ENCODE results near the gene CDK6. TPM values are rescaled to one million over a fixed set of nuclear protein-coding genes. Genes with fewer than 3 reads are reported as not detected.

The CDK6 gene
- total RNA-seq, 2 experiments from 2014 or later: 103 to 106 TPM

GRCh38 chr7:92720604-92721350 is 115.6 kb downstream of the CDK6 start:
- H3K9me3 Mint-ChIP-seq: no peaks in the 10 kb centered on the region
- H3K27me3 Mint-ChIP-seq: no peaks in the 10 kb centered on the region
- DNase-seq: no peak
- peaks cover 63% of the 10 kb centered on the region for H3K36me3 Mint-ChIP-seq
- H3K4me3 Mint-ChIP-seq: no peak overlapping the region
- H3K27ac Mint-ChIP-seq: no peak overlapping the region
- H3K4me1 Mint-ChIP-seq: peaks cover 30% of the 10 kb centered on the region

DNA sequence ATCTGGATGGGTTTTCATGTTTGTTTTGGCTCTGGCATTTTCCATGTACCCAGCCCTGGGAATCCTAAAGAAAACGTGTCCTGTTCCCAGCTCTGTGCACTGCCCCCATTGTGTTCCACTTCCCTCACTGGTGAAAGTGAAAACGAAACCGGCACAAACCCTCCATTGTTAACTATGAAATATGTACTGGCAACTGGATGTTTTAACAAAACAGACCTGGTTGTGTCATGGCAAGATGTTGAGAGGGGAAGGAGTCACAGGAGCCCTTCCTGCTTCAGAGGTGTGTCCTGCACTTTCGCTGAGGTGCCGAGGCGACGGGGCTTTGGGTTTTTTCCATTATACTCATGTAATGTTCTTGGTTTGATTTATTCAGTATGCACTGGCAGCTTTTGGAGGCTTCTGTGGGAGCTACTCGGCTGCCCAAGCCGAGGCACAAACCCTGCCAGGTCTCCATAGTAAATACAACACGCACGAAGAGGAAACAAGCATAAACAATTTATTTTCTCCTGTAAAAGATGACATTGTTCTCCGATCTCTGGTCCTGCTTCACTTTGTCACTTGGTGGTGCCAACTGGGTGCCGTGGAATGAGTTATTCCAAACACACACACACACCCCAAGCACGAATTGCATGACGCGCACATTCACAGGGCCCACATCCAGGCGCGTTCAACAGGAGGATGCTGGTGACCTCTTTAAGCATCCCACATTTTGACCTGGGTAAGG is 118.2 kb downstream of the CDK6 start:
- Mint-ChIP-seq H3K36me3 (peaks cover 61% of the 10 kb centered on the region), H3K27ac (peak overlapping the region; percentile 93), H3K27me3 (no peaks in the 10 kb centered on the region), H3K4me1 (peaks cover 33% of the 10 kb centered on the region), H3K4me3 (peak overlapping the region; percentile 79), H3K9me3 (no peaks in the 10 kb centered on the region)
- DNase-seq: peak; percentile 66

- peak overlapping the region; percentile 79 for H3K4me3 Mint-ChIP-seq
- peaks cover 33% of the 10 kb centered on the region for H3K4me1 Mint-ChIP-seq
- H3K27me3 Mint-ChIP-seq: no peaks in the 10 kb centered on the region
- peak overlapping the region; percentile 93 for H3K27ac Mint-ChIP-seq
- peaks cover 61% of the 10 kb centered on the region for H3K36me3 Mint-ChIP-seq
- DNase-seq: no peak
- no peaks in the 10 kb centered on the region for H3K9me3 Mint-ChIP-seq
These were observed 118.8 kb downstream of the CDK6 start for GRCh38 chr7:92717623-92717992.

GRCh38 chr7:92716825-92717580 is 119.4 kb downstream of the CDK6 start:
- peak overlapping the region; percentile 23 for H3K27ac Mint-ChIP-seq
- no peak for DNase-seq
- H3K4me1 Mint-ChIP-seq: peaks cover 30% of the 10 kb centered on the region
- H3K36me3 Mint-ChIP-seq: peaks cover 55% of the 10 kb centered on the region
- no peaks in the 10 kb centered on the region for H3K9me3 Mint-ChIP-seq
- H3K4me3 Mint-ChIP-seq: no peak overlapping the region
- no peaks in the 10 kb centered on the region for H3K27me3 Mint-ChIP-seq

GRCh38 chr7:92715963-92716362 is 120.4 kb downstream of the CDK6 start:
- H3K27me3 Mint-ChIP-seq: no peaks in the 10 kb centered on the region
- no peaks in the 10 kb centered on the region for H3K9me3 Mint-ChIP-seq
- no peak for DNase-seq
- H3K4me1 Mint-ChIP-seq: peaks cover 30% of the 10 kb centered on the region
- H3K4me3 Mint-ChIP-seq: no peak overlapping the region
- no peak overlapping the region for H3K27ac Mint-ChIP-seq
- peaks cover 49% of the 10 kb centered on the region for H3K36me3 Mint-ChIP-seq

DNA sequence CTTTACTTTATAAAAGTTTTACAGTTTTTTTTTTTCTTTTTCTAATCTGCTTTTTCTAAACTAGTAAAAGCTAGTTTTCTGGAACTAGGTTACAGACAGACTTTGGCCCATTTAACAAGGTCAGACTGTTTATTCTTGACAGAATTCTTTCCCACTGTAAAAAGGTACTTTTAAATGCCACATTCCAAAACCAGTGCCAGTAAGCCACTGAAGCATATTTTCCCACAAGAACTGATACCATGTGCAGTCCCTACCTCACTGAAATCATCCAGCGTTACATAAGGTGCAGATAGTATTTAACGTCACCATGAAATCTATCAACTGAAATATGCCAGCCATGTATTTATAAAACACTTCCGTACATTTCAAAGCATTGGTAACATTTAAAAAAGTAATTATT is 121.6 kb downstream of the CDK6 start:
- H3K4me3 Mint-ChIP-seq: no peak overlapping the region
- no peaks in the 10 kb centered on the region for H3K27me3 Mint-ChIP-seq
- peaks cover 29% of the 10 kb centered on the region for H3K4me1 Mint-ChIP-seq

GRCh38 chr7:92714280-92714679 is 122.1 kb downstream of the CDK6 start:
- H3K4me1 Mint-ChIP-seq: peaks cover 27% of the 10 kb centered on the region
- no peaks in the 10 kb centered on the region for H3K9me3 Mint-ChIP-seq
- H3K4me3 Mint-ChIP-seq: no peak overlapping the region
- DNase-seq: no peak
- no peak overlapping the region for H3K27ac Mint-ChIP-seq
- no peaks in the 10 kb centered on the region for H3K27me3 Mint-ChIP-seq
- peaks cover 45% of the 10 kb centered on the region for H3K36me3 Mint-ChIP-seq

More for the DNA sequence above, 121.6 kb downstream of the CDK6 start:
- Mint-ChIP-seq H3K27ac (no peak overlapping the region), H3K36me3 (peaks cover 47% of the 10 kb centered on the region), H3K9me3 (no peaks in the 10 kb centered on the region)
- no peak for DNase-seq

- Mint-ChIP-seq H3K36me3 (peaks cover 41% of the 10 kb centered on the region), H3K4me3 (no peak overlapping the region), H3K4me1 (peaks cover 47% of the 10 kb centered on the region), H3K27me3 (no peaks in the 10 kb centered on the region), H3K9me3 (peaks cover 4% of the 10 kb centered on the region), H3K27ac (no peak overlapping the region)
- no peak for DNase-seq
These were observed 126.5 kb downstream of the CDK6 start for GRCh38 chr7:92709912-92710311.

DNA sequence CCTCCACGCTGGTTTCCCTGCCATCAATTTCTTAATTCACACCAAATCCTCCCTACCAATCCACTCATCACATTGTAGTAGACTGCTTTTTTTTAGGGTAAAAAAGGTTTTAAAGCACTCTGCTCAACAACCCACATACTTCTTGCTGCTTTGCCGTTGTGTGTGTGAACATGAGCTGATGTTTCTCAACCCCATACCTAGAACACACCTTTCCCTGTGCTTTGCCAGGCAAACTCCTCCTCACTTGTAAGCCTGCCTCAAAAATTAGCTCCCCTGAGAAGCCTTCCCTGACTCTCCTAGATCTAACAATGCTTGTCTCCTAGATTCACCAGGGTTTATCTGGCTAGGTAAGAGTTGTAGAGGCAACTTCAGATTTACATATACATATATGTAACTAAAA is 127.2 kb downstream of the CDK6 start:
- peak overlapping the region; percentile 87 for H3K27ac Mint-ChIP-seq
- H3K4me3 Mint-ChIP-seq: no peak overlapping the region
- H3K4me1 Mint-ChIP-seq: peaks cover 45% of the 10 kb centered on the region
- peaks cover 4% of the 10 kb centered on the region for H3K9me3 Mint-ChIP-seq
- no peak for DNase-seq
- no peaks in the 10 kb centered on the region for H3K27me3 Mint-ChIP-seq
- peaks cover 39% of the 10 kb centered on the region for H3K36me3 Mint-ChIP-seq

DNA sequence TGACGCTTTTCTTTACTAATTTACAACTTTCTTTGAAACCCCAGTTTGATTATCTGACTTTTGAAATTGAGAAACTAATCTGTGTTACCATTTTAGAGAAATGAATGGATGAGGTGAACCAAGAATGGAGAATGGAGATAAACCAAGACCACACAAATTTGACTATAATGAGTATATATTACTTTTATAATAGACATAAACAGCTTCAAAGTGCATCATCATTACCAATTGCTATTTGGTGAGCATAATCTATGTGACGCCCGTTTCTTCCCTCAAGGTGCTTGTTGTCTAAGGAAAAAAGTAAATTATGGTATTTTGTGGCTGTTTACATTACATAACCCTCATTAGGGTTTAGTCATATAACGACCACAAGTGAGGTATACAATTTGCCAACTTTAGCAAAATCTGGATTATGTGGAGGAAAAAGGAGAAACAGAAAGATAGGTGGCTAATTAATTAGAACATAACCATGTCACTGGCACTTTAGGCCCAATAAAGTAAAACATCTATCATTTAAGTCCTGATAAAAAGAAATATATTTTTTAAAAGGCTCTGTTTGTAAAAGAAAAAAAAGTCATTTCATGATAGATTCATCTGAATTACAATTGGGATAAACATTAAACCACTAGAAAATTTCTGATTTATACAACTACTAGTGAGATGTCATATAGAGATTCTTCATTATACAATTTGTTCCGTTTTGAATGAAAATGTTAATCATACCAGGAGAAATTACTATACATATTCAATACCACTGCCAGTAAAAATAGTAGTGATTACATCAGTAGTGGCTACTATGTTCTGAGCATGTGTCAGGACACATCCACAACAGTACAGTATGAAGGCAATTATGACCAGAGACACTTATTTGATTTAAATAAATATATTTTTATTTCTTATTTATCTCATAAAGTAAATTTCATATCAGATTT is 128.0 kb downstream of the CDK6 start:
- peaks cover 37% of the 10 kb centered on the region for H3K36me3 Mint-ChIP-seq
- H3K4me3 Mint-ChIP-seq: no peak overlapping the region
- H3K27ac Mint-ChIP-seq: peak overlapping the region; percentile 87
- no peak for DNase-seq
- peaks cover 44% of the 10 kb centered on the region for H3K4me1 Mint-ChIP-seq
- H3K27me3 Mint-ChIP-seq: no peaks in the 10 kb centered on the region
- H3K9me3 Mint-ChIP-seq: peaks cover 4% of the 10 kb centered on the region

- H3K9me3 Mint-ChIP-seq: peaks cover 4% of the 10 kb centered on the region
- peaks cover 44% of the 10 kb centered on the region for H3K4me1 Mint-ChIP-seq
- no peaks in the 10 kb centered on the region for H3K27me3 Mint-ChIP-seq
- H3K27ac Mint-ChIP-seq: peak overlapping the region; percentile 87
- no peak overlapping the region for H3K4me3 Mint-ChIP-seq
- H3K36me3 Mint-ChIP-seq: peaks cover 39% of the 10 kb centered on the region
- no peak for DNase-seq
These were observed 128.9 kb downstream of the CDK6 start for GRCh38 chr7:92707435-92707834.

- Mint-ChIP-seq H3K36me3 (peaks cover 41% of the 10 kb centered on the region), H3K4me1 (peaks cover 44% of the 10 kb centered on the region), H3K27ac (peak overlapping the region; percentile 76)
These were observed 129.8 kb downstream of the CDK6 start for GRCh38 chr7:92706563-92706962.

GRCh38 chr7:92705831-92706230 is 130.5 kb downstream of the CDK6 start:
- H3K36me3 Mint-ChIP-seq: peaks cover 43% of the 10 kb centered on the region
- no peak for DNase-seq
- peak overlapping the region; percentile 76 for H3K27ac Mint-ChIP-seq
- no peak overlapping the region for H3K4me3 Mint-ChIP-seq
- H3K4me1 Mint-ChIP-seq: peaks cover 44% of the 10 kb centered on the region
- H3K27me3 Mint-ChIP-seq: no peaks in the 10 kb centered on the region
- H3K9me3 Mint-ChIP-seq: peaks cover 4% of the 10 kb centered on the region

More at GRCh38 chr7:92706563-92706962, 129.8 kb downstream of the CDK6 start:
- Mint-ChIP-seq H3K9me3 (peaks cover 4% of the 10 kb centered on the region), H3K4me3 (no peak overlapping the region), H3K27me3 (no peaks in the 10 kb centered on the region)
- no peak for DNase-seq

GRCh38 chr7:92704858-92705257 is 131.5 kb downstream of the CDK6 start:
- Mint-ChIP-seq H3K27ac (no peak overlapping the region), H3K4me1 (peaks cover 40% of the 10 kb centered on the region), H3K9me3 (peaks cover 4% of the 10 kb centered on the region), H3K36me3 (peaks cover 35% of the 10 kb centered on the region), H3K4me3 (no peak overlapping the region), H3K27me3 (no peaks in the 10 kb centered on the region)
- no peak for DNase-seq

Data from activated naive CD8-positive, alpha-beta T cell treated with anti-CD3 and anti-CD28 coated beads for 36 hours (primary cell).